NK-92 (cell line): ENCODE data around the gene EMC9.

Experiments
- DNase-seq: peaks from one replicate; lab custom pipeline; 2025; ENCODE audit not compliant: unreplicated experiment; lab: John Stamatoyannopoulos, UW

Gene EMC9

DNA sequence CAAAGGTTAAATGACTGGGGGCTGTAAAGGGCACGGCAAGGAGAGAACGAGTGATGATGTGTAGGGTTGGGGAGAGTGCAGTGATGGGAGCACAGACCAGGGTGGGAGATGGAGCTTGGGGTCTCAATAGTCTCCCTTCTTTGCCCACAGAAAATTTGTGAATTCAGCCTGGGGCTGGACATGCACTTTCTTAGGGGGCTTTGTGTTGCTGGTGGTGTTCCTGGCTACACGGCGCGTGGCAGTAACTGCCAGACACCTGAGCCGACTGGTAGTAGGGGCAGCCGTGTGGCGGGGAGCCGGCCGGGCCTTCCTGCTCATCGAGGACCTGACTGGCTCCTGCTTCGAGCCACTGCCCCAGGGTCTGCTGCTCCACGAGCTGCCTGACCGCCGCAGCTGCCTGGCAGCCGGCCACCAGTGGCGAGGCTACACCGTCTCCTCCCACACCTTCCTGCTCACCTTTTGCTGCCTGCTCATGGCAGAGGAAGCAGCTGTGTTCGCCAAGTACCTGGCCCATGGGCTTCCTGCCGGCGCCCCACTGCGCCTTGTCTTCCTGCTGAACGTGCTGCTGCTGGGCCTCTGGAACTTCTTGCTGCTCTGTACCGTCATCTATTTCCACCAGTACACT lies 9.2 kb downstream of the EMC9 start:
- DNase-seq = no peak

DNA sequence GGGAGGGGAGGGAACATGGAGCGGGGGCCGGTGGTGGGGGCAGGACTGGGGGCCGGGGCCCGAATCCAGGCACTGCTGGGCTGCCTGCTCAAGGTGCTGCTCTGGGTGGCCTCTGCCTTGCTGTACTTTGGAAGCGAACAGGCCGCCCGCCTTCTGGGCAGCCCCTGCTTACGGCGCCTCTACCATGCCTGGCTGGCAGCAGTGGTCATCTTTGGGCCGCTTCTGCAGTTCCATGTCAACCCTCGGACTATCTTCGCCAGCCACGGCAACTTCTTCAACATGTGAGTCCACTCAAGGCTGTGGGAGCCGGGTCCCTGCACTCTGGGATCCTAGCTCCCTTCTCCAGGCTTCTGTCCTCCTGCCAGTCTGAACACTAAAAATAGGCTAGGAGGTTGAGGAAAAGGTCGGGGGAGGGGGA lies 9.8 kb downstream of the EMC9 start:
- no peak for DNase-seq

DNA sequence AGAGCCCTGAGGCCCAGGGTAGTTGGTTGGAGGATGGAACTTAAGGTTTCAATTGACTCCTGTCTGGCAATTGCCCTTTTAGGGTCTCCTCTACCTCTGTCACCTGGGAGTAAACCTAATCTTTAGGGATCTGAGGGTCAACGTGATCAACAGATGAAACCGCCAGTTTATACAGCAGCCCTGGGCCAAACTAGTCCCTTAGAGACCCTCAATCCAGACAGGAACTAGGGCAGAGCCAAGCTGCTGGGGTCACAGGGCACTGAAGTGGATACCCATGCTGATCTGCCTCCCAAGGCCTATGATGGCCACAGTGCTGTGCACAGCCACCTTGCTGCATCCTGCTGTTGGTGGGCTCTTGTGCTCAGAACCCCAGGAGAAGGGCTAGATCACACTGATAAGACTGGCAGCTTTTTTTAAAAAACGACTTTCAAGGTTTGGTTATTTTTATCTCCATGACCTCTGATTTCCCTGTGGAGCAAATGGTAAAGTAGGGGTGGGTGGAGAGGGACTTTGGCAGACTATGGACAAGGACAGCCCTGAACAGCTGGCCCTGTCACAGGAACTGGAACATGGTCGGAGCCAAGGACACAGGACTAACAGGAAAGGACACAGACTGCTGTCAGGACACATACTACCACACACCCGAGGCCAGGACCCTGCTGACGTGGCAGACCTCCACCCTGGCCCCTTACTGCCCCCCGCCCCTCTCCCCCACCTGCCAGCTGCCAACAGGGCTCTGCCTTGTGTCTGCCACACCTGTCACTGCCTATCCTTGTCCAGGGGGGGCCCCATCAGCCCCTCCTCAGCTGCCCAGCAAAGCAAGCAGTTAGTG lies 10.5 kb downstream of the EMC9 start:
- no peak for DNase-seq

- DNase-seq = no peak
These were observed 11.0 kb downstream of the EMC9 start, which contains the start of gene FITM1 for GRCh38 chr14:24130380-24130716. Gene FITM1 (plus strand): TSS chr14:24130659. CDS start chr14:24131564, 905 bp downstream.

GRCh38 chr14:24129410-24129998 lies 11.9 kb downstream of the EMC9 start:
- no peak for DNase-seq

DNA sequence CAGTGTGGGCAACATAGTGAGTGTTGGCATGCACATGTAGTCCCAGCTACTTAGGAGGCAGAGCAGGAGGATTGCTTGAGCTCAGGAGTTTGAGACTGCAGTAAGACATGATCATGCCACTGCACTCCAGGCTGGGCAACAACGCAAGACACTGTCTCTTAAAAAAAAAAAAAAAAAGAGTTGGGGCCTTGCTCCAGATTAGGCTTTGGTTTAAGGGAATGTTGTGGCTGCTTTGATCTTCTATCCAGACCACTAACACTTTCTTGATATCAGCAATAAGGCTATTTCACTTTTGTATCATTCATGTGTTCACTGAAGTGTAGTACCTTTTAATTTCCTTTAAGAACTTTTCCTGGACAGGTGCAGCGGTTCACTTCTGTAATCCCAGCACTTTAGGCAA lies 13.7 kb downstream of the EMC9 start:
- DNase-seq = no peak

DNA sequence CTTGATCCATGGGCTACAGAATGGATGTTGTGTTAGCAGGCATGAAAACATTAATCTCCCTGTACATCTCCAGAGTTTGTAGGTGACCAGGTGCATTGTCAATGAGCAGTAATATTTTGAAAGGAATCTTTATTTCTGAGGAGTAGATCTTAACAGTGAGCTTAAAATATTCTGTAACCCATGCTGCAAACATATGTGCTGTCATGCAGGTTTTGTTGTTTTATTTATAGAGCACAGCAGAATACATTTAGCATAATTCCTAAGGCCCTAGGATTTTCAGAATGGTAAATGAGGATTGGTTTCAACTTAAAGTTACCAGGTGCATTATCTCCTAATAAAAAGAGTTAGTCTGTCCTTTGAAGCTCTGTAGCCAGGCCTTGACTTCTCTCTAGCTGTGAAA lies 14.5 kb downstream of the EMC9 start:
- no peak for DNase-seq

- DNase-seq = no peak
These were observed 17.7 kb downstream of the EMC9 start for GRCh38 chr14:24123424-24124417.

DNA sequence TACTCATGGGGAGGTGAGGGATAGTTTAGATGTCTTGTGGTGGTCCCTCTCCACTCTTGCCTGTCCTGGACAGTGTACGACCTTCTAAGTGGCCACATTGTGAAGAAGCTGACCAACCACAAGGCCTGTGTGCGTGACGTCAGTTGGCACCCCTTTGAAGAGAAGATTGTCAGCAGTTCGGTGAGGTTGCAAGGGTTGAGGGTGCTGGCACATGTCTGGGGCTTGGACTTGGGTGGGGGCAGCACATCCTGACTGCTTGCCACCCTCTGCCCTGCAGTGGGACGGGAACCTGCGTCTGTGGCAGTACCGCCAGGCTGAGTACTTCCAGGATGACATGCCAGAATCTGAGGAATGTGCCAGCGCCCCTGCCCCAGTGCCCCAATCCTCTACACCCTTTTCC lies 18.5 kb downstream of the EMC9 start:
- DNase-seq = no peak

GRCh38 chr14:24122416-24122815 lies 19.0 kb downstream of the EMC9 start:
- DNase-seq = no peak

GRCh38 chr14:24121210-24121609 lies 20.2 kb downstream of the EMC9 start:
- DNase-seq = no peak

DNA sequence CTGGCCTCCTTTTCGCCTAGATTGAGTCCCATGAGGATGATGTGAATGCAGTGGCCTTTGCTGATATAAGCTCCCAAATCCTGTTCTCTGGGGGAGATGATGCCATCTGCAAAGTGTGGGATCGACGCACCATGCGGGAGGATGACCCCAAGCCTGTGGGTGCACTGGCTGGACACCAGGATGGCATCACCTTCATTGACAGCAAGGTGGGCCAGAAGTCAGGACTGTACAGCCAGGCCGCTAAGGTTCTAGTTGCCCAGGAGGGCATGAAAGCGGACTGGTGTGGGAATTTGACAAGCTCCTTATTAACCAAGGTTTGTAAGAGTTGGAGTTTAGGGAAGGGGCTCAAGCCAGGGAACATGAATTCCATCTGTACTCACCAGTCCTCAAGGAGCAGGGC lies 21.7 kb downstream of the EMC9 start:
- DNase-seq = no peak

- no peak for DNase-seq
These were observed 24.2 kb downstream of the EMC9 start for GRCh38 chr14:24117179-24117578.

DNA sequence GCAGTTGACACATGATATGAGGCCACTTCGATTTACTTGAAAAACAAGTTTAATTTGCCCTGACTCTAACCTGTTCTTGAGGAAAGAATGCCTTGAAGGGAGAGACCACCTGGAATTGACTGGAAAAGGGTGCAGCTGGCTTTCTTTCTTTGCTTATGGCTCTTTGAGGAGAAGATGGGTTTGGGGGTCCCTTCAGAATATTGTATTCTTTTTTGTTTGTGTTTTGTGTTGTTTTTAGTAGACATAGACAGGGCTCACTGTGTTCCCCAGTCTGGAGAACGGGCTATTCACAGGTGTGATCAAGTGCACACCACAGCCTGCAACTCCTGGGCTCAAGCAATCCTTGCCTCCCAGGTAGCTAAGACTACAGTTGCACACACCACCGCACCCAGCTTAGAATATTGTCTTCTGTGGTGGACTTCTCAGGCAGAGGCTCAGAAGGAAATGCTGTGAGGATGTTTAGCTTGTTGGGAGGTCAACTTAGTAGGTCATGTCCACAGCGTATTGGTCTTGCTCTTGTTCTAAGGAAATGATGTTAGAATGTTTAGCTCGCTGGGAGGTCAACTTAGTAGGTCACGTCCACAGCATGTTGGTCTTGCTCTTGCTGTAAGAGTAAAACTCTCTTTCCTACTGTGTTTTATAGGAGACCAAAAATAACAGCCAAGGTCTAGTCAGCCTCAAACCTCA lies 25.1 kb downstream of the EMC9 start:
- no peak for DNase-seq

DNA sequence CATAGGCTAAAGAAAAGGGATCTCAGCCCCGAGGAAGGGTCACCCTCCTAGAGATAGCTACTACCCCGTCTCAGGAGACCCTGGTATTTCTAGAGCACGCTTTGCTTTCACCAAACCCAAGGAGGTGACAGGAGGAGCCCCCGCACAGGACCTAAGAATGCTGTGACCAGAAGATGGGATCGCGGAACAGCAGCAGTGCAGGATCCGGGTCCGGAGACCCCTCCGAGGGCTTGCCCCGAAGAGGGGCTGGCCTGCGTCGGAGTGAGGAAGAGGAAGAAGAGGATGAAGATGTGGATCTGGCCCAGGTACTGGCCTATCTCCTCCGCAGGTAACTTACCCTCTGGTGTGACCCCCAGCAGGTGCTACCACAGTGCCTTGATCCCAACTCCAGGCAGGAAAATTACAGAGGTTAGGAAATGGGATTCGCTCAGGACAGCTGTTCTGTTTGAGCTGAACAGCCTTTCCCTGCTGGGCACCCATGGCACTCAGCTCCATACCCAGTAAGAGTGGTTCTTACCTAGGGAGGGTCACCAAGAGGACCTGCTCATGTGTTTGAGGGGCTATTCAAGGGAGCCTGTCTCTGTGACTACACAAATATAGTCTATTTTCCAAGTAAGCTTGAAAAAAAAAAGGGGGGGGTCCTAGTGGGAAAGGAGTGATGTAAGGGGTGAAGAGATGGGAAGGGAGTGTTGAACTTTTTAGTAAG lies 25.8 kb downstream of the EMC9 start:
- DNase-seq = no peak

GRCh38 chr14:24114532-24115421 lies 26.6 kb downstream of the EMC9 start, which contains the start of the genes DCAF11 and NRL:
Gene DCAF11 (plus strand): TSS chr14:24114777. CDS start chr14:24115595, 818 bp downstream.
Gene NRL (minus strand): TSS chr14:24114949. CDS start chr14:24082848, 32,101 bp downstream.
- DNase-seq = peak; percentile 95

GRCh38 chr14:24113801-24114531 lies 27.4 kb downstream of the EMC9 start:
- DNase-seq = no peak

DNA sequence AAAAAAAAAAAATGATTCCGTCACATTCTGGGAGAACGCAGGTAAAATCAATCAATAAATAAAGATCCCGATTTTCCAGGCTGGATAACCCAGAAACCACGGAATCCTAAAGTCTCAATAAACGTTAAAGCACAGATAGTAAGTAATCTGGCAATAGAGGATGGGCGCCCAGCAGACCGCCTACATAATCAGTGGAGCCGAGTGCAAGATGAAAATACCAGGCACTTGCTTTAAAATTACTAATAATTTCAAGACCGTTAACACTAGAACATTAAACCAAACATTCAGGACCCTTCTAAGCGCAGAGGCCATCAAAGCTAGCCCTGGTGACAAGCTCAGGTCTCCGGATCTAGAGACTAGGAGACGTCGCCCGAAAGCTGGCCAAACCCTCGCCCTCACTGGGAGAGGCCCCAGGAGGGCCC lies 28.0 kb downstream of the EMC9 start:
- DNase-seq = no peak
